ENCODE measurements around the gene PDS5B. TPM values are rescaled to one million over a fixed set of nuclear protein-coding genes. Genes with fewer than 3 reads are reported as not detected.
A peak's percentile ranks its signal among the peaks of the same experiment; 100 is the strongest.

The PDS5B gene
- total and polyA plus RNA-seq, 10 of the 15 experiments (the other 5 are each of a cell fraction or from before 2014, with no cell fraction given): 15.4 to 55.3 (median 30.7) TPM

- intact Hi-C loops (cut with micrococcal nuclease; ENCODE audit: unreplicated experiment) (loop anchor here (10.0 kb wide), 1 partner anchor 227 kb away; the partner anchor contains the start of gene PDS5B), in situ Hi-C loops (cut with MboI) (no loop called here)
- FAIRE-seq (peak; percentile 94), ATAC-seq (peak; percentile 95), DNase-seq (ENCODE audit: low read depth, low spot score) (peak; percentile 62)
- Histone ChIP-seq H3K4me1 (ENCODE audit: control insufficient read depth, insufficient read depth, low read length) (peaks cover 14% of the 10 kb centered on the region), H3K79me2 (ENCODE audit: control insufficient read depth, insufficient read depth, low read length) (no peaks in the 10 kb centered on the region), H3K27ac (ENCODE audit: control insufficient read depth, insufficient read depth) (peak overlapping the region; percentile 62), H3K9ac (ENCODE audit: control insufficient read depth, insufficient read depth, low read length) (peak overlapping the region; percentile 66), H3K4me3 (no peak overlapping the region), H3K4me2 (ENCODE audit: control insufficient read depth, insufficient read depth) (peak overlapping the region; percentile 84), H3K36me3 (ENCODE audit: control insufficient read depth in 2 of 2, insufficient read depth in 2 of 2, low read length in 1 of 2) (no peaks in the 10 kb centered on the region), H4K20me1 (ENCODE audit: control insufficient read depth, insufficient read depth) (no peaks in the 10 kb centered on the region), H2AFZ (ENCODE audit: control insufficient read depth, low read depth, low read length) (peak overlapping the region; percentile 93), H3K27me3 (replicated peaks in 1 of 2; ENCODE audit: control insufficient read depth in 2 of 2, insufficient read depth in 2 of 2, low read length in 1 of 2) (no peaks in the 10 kb centered on the region), H3K9me3 (replicated peaks; ENCODE audit: control insufficient read depth, insufficient read depth, low read length) (no peaks in the 10 kb centered on the region; the same call in 2 of the 3 replicates)
- RAD21 ChIA-PET (ENCODE audit: unreplicated experiment): interaction anchor here (0.7 to 1.2 kb wide), 7 partner anchors 19 to 161 kb away, joined by 3 to 5 read pairs (median 3); no protein-coding TSS in a partner anchor
- SMC1A ChIA-PET (ENCODE audit: uncharacterized antibody, unreplicated experiment): interaction anchor here (0.7 to 1.6 kb wide), 10 partner anchors 8 to 204 kb away, joined by 3 to 4 read pairs (median 3); no protein-coding TSS in a partner anchor
- POLR2A ChIA-PET: interaction anchor here (0.6 to 1.5 kb wide), 2 partner anchors 37 to 74 kb away, joined by 3 to 5 read pairs; no protein-coding TSS in a partner anchor
- WGBS (ENCODE audit: insufficient coverage, insufficient replicate concordance, low lambda C conversion rate, missing lambda C conversion rate): 7% methylated on average over 7 of the region's 7 CpGs
- CTCF ChIA-PET: interaction anchor here (0.9 to 1.6 kb wide), 2 partner anchors 15 to 41 kb away, joined by 5 read pairs; no protein-coding TSS in a partner anchor
- no TSS peak for BruUV-seq (replicated peaks)
- no peak for TF ChIP-seq RBBP5 (conservative IDR thresholded peaks at IDR 0.05)
- no peak for TF ChIP-seq RAD21 (IDR thresholded peaks at IDR 0.05; ENCODE audit: insufficient read depth, low read depth, low read length)
- no peak for TF ChIP-seq CEBPZ (IDR thresholded peaks at IDR 0.05; ENCODE audit: low read depth, low read length)
- TF ChIP-seq CEBPB (IDR thresholded peaks at IDR 0.05; ENCODE audit: borderline replicate concordance in 1 of 2, low read depth in 2 of 2, low read length in 2 of 2): no peak
- no peak for TF ChIP-seq NFYB (IDR thresholded peaks at IDR 0.05; ENCODE audit: insufficient read depth, low read depth, low read length)
- TF ChIP-seq CHD2 (IDR thresholded peaks at IDR 0.05; ENCODE audit: borderline replicate concordance, low read depth, low read length): peak; percentile 9; the same call in 1 of the 2 replicates
- TF ChIP-seq EP300 (IDR thresholded peaks at IDR 0.05; ENCODE audit: borderline replicate concordance in 1 of 2, control insufficient read depth in 1 of 2, low read depth in 2 of 2, low read length in 2 of 2): peak in 1 of 2 experiments; percentile 43; a peak in 1 of 4 replicates
- no peak for TF ChIP-seq PAX8 (IDR thresholded peaks at IDR 0.05)
- TF ChIP-seq MYB (IDR thresholded peaks at IDR 0.05; ENCODE audit: borderline replicate concordance, low read depth, low read length): no peak
- TF ChIP-seq, protein P1, sequence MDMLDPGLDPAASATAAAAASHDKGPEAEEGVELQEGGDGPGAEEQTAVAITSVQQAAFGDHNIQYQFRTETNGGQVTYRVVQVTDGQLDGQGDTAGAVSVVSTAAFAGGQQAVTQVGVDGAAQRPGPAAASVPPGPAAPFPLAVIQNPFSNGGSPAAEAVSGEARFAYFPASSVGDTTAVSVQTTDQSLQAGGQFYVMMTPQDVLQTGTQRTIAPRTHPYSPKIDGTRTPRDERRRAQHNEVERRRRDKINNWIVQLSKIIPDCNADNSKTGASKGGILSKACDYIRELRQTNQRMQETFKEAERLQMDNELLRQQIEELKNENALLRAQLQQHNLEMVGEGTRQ (IDR thresholded peaks at IDR 0.05; ENCODE audit: borderline replicate concordance, low read depth, low read length): no peak
- TF ChIP-seq, protein P2, sequence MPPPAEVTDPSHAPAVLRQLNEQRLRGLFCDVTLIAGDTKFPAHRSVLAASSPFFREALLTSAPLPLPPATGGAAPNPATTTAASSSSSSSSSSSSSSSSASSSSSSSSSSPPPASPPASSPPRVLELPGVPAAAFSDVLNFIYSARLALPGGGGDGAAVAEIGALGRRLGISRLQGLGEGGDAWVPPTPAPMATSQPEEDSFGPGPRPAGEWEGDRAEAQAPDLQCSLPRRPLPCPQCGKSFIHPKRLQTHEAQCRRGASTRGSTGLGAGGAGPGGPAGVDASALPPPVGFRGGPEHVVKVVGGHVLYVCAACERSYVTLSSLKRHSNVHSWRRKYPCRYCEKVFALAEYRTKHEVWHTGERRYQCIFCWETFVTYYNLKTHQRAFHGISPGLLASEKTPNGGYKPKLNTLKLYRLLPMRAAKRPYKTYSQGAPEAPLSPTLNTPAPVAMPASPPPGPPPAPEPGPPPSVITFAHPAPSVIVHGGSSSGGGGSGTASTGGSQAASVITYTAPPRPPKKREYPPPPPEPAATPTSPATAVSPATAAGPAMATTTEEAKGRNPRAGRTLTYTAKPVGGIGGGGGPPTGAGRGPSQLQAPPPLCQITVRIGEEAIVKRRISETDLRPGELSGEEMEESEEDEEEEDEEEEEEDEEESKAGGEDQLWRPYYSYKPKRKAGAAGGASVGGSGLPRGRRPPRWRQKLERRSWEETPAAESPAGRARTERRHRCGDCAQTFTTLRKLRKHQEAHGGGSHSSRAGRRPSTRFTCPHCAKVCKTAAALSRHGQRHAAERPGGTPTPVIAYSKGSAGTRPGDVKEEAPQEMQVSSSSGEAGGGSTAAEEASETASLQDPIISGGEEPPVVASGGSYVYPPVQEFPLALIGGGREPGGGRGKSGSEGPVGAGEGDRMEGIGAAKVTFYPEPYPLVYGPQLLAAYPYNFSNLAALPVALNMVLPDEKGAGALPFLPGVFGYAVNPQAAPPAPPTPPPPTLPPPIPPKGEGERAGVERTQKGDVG (CRISPR knock-in tag; IDR thresholded peaks at IDR 0.05): no peak
- no peak for TF ChIP-seq TAF1 (IDR thresholded peaks at IDR 0.05; ENCODE audit: borderline replicate concordance, low read depth, low read length)
- peak; percentile 97 for TF ChIP-seq RUNX3 (IDR thresholded peaks at IDR 0.05; ENCODE audit: low read length)
- peak; percentile 38; the same call in 1 of the 2 replicates for TF ChIP-seq EED (IDR thresholded peaks at IDR 0.05; ENCODE audit: low read depth)
Measured at GRCh38 chr13:32811297-32811800, 225.1 kb downstream of the PDS5B start.

All from GM12878 (cell line).